SK-N-SH (cell line): Measurements from ENCODE around the gene OPA3. TPM values are rescaled to one million over a fixed set of nuclear protein-coding genes. Genes with fewer than 3 reads are reported as not detected.

ENCODE experiments used
- CTCF ChIA-PET: fragments of 300-600, 350-600 bp; formaldehyde crosslinking; extraction: SDS; loops from one replicate; lab custom pipeline; 2021; lab: Yijun Ruan, JAX
- POLR2A ChIA-PET: fragments of 350-600 bp; sonication (Branson Sonifier 250); formaldehyde crosslinking; extraction: SDS; loops from one replicate; lab custom pipeline; 2020; ENCODE audit warnings: antibody characterized with exemption, inconsistent platforms; lab: Yijun Ruan, JAX
- DNase-seq: peaks from one replicate; pipeline ENCODE4 v3.0.0; 2012
- H2AFZ ChIP-seq: fragments of 200-600 bp; sonication (generic); 2 replicates; pipeline ENCODE4 v1.8.1; 2016; ENCODE audit warnings: antibody characterized with exemption, mild to moderate bottlenecking, low read depth
- H3F3A ChIP-seq: fragments of 200-600 bp; sonication (generic); replicated peaks from 2 replicates; pipeline ENCODE3; 2016; ENCODE audit warnings: antibody characterized with exemption, mild to moderate bottlenecking; ENCODE audit not compliant: insufficient read depth
- H3K27ac ChIP-seq, 2 experiments: fragments of 200-500 bp in 1 of 2; fragments of 200-600 bp in 1 of 2; sonication (Bioruptor generic) in 1 of 2; sonication (generic), shearing (Covaris generic) in 1 of 2; 2 replicates each; pipeline versions ENCODE4 v1.5.1 to v1.6.1; 2014 to 2016; ENCODE audit warnings: low read depth in 2 of 2, inconsistent platforms in 1 of 2, low read length in 1 of 2, mild to moderate bottlenecking in 1 of 2, mixed read lengths in 1 of 2
- H3K27me3 ChIP-seq: fragments of 200-600 bp; sonication (generic), shearing (Covaris generic); 2 replicates; pipeline ENCODE4 v1.6.1; 2016; ENCODE audit warnings: mixed run types; ENCODE audit not compliant: insufficient read depth
- H3K36me3 ChIP-seq, 2 experiments: fragments of 200-500 bp in 1 of 2; fragments of 200-600 bp in 1 of 2; sonication (Bioruptor generic) in 1 of 2; sonication (generic) in 1 of 2; replicated peaks in 1 of 2; 2 replicates each; pipeline versions ENCODE3 to v1.5.1; 2014 to 2016; ENCODE audit warnings: low read length in 1 of 2, mild to moderate bottlenecking in 1 of 2; ENCODE audit not compliant: insufficient read depth in 2 of 2, control insufficient read depth in 1 of 2
- H3K4me1 ChIP-seq, 2 experiments: fragments of 200-500 bp in 1 of 2; fragments of 200-600 bp in 1 of 2; sonication (Bioruptor generic) in 1 of 2; sonication (generic), shearing (Covaris generic) in 1 of 2; 2 replicates each; pipeline versions ENCODE4 v1.5.1 to v1.6.1; 2014 to 2016; ENCODE audit warnings: low read depth in 1 of 2, low read length in 1 of 2, mixed run types in 1 of 2; ENCODE audit not compliant: insufficient read depth in 2 of 2, control insufficient read depth in 1 of 2
- H3K4me2 ChIP-seq: fragments of 200-600 bp; sonication (generic), shearing (Covaris generic); 2 replicates; pipeline ENCODE4 v1.6.1; 2017; ENCODE audit warnings: mixed run types
- H3K4me3 ChIP-seq, 2 experiments: fragments of 200-500 bp in 1 of 2; fragments of 200-600 bp in 1 of 2; sonication (Bioruptor generic) in 1 of 2; sonication (generic), shearing (Covaris generic) in 1 of 2; 2 replicates each; pipeline versions ENCODE4 v1.5.1 to v1.8.1; 2014 to 2016; ENCODE audit warnings: low read depth in 2 of 2, inconsistent platforms in 1 of 2, low read length in 1 of 2, mild to moderate bottlenecking in 1 of 2, mixed read lengths in 1 of 2, moderate library complexity in 1 of 2
- H3K79me2 ChIP-seq: fragments of 200-600 bp; sonication (generic); 2 replicates; pipeline ENCODE4 v1.8.1; 2017; ENCODE audit warnings: mild to moderate bottlenecking; ENCODE audit not compliant: insufficient read depth
- H3K9ac ChIP-seq: fragments of 200-600 bp; sonication (generic); 2 replicates; pipeline ENCODE4 v1.6.1; 2017; ENCODE audit warnings: mixed run types
- H3K9me2 ChIP-seq: fragments of 200-600 bp; sonication (generic); 2 replicates; pipeline ENCODE4 v1.6.1; 2017; ENCODE audit warnings: mixed run types
- H3K9me3 ChIP-seq: fragments of 200-600 bp; sonication (generic); 2 replicates; pipeline ENCODE4 v1.6.1; 2017; ENCODE audit warnings: mixed run types, mild to moderate bottlenecking, moderate library complexity
- H4K20me1 ChIP-seq: fragments of 200-600 bp; sonication (generic); 2 replicates; pipeline ENCODE4 v1.6.1; 2017; ENCODE audit warnings: mild to moderate bottlenecking, mixed run types; ENCODE audit not compliant: insufficient read depth
- CHD2 ChIP-seq: fragments of 150-350 bp; IDR thresholded peaks from 2 replicates; pipeline ENCODE4 v1.6.1; 2018; ENCODE audit warnings: low read length; ENCODE audit not compliant: partially characterized antibody
- ELF1 ChIP-seq: IDR thresholded peaks from 2 replicates; pipeline ENCODE4 v1.4.0; 2012
- FOSL2 ChIP-seq: IDR thresholded peaks from 2 replicates; pipeline ENCODE4 v1.4.0; 2012; ENCODE audit warnings: low read depth, mild to moderate bottlenecking, moderate library complexity, borderline replicate concordance
- FOXM1 ChIP-seq: IDR thresholded peaks from 2 replicates; pipeline ENCODE4 v1.4.0; 2012; ENCODE audit warnings: low read depth, mild to moderate bottlenecking
- GABPA ChIP-seq: IDR thresholded peaks from 2 replicates; pipeline ENCODE4 v1.4.0; 2012; ENCODE audit warnings: low read depth, mild to moderate bottlenecking
- GATA2 ChIP-seq: sonication (generic); formaldehyde crosslinking; IDR thresholded peaks from 2 replicates; pipeline ENCODE4 v1.5.0; 2020; ENCODE audit warnings: mild to moderate bottlenecking, missing genetic modification reagents
- JUND ChIP-seq: IDR thresholded peaks from 2 replicates; pipeline ENCODE4 v1.4.0; 2012
- MEF2A ChIP-seq: IDR thresholded peaks from 2 replicates; pipeline ENCODE4 v1.4.0; 2012; ENCODE audit warnings: low read depth, borderline replicate concordance
- NRF1 ChIP-seq: IDR thresholded peaks from 2 replicates; pipeline ENCODE4 v1.6.1; 2012; ENCODE audit warnings: low read depth, mild to moderate bottlenecking, low read length
- POLR2AphosphoS5 ChIP-seq: IDR thresholded peaks from 2 replicates; pipeline ENCODE4 v1.6.1; 2012; ENCODE audit warnings: low read depth, low read length
- RAD21 ChIP-seq: IDR thresholded peaks from 2 replicates; pipeline ENCODE4 v1.6.1; 2012; ENCODE audit warnings: mild to moderate bottlenecking, low read length
- RFX5 ChIP-seq: IDR thresholded peaks from 2 replicates; pipeline ENCODE4 v1.6.1; 2012; ENCODE audit warnings: mild to moderate bottlenecking, improper control_type of control experiment, low read length
- RXRA ChIP-seq: IDR thresholded peaks from 2 replicates; pipeline ENCODE4 v1.4.0; 2012; ENCODE audit warnings: low read depth, mild to moderate bottlenecking, borderline replicate concordance
- SMC3 ChIP-seq: IDR thresholded peaks from 2 replicates; pipeline ENCODE4 v1.6.1; 2012; ENCODE audit warnings: low read depth, low read length, improper control_type of control experiment
- TEAD4 ChIP-seq: IDR thresholded peaks from 2 replicates; pipeline ENCODE4 v1.4.0; 2012; ENCODE audit warnings: mild to moderate bottlenecking, borderline replicate concordance; ENCODE audit not compliant: insufficient read depth
- USF1 ChIP-seq: IDR thresholded peaks from 2 replicates; pipeline ENCODE4 v1.4.0; 2012; ENCODE audit warnings: low read depth, borderline replicate concordance
- YY1 ChIP-seq: IDR thresholded peaks from 2 replicates; pipeline ENCODE4 v1.4.0; 2012; ENCODE audit warnings: low read depth, mild to moderate bottlenecking
- WGBS: methylation state at CpG from one replicate; pipeline ENCODE4 v1.1.6; 2017; ENCODE audit warnings: low lambda C conversion rate; 5-methylcytosine and 5-hydroxymethylcytosine counted together
- polyA plus RNA-seq, 3 experiments: library from polyadenylated mRNA; depleted of rRNA; stranded (reverse); fragments of >200 nt; gene quantifications; 2 replicates each; pipeline ENCODE4 v1.2.3, GENCODE V29; 2012
- TF ChIP-seq, protein P1 (sequence below): fragments of 200-600 bp; sonication (generic); IDR thresholded peaks from 2 replicates; pipeline ENCODE4 v1.6.1; 2017; ENCODE audit warnings: antibody characterized with exemption, mild to moderate bottlenecking, moderate library complexity
- TF ChIP-seq, protein P2 (sequence below): fragments of 150-350 bp; IDR thresholded peaks from 2 replicates; pipeline ENCODE4 v1.6.1; 2017; ENCODE audit warnings: antibody characterized with exemption, low read length, low read depth, borderline replicate concordance

Gene OPA3
- polyA plus RNA-seq, 1 of the 3 experiments (the other 2 are of a cell fraction): 10.0 TPM

DNA sequence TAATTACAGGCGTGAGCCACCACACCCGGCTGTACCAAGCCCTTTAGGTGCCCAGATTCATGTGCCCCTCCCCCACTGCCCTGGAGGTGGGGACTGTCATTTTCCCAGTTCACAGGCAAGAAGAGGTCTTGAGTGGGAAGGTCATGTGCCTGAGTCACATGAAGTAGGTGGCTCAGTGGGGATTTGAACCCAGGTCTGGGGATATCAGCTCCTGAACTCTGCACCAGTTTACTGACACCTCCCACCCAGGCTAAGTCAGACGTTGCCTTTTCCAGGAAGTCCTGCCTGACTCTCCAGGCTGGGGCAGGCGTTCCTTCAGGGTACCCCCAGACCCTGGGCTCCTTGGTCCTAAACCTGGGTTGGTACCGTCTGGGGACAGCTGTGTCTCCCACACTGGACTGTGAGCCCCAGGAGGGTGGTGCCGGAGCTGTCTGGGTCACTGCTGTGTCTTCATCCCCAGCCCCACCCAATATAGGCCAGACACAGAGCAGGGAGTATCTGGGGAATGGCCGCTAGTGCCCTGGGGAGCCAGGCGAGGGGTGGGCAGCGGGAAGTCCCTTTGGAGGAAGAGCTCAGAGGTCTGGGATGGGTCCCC, 68.7 kb downstream of the OPA3 start:
- POLR2A ChIA-PET: no interaction called here

DNA sequence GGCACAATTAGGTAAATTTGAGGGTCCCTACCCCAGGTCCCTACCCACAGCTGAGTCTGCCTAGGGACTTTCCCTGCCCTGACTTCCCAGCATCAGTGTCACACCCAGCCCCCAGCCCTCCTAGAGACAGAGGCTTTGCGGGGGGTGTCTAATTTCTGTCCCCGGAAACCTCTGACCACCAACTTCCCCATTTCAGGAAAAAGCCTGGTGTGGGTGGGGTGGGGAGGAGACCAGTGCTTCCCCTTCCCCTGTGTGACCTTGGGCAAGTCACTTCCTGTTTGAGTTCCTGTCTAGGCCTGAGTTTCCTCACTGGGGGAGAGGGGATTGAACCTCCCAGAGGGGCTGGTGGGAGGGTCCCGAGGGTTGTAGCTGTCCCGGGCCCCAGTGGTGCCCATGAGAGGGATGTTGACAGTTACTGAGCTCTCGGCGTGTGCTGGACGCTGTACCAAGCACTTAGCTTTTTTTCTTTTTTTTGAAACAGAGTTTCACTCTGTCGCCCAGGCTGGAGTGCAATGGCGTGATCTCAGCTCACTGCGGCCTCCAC, 69.4 kb downstream of the OPA3 start:
- peaks cover 3% of the 10 kb centered on the region for H3F3A ChIP-seq
- H3K4me3 ChIP-seq: no peak overlapping the region
- DNase-seq: no peak
- WGBS: 96% methylated on average over 10 of the region's 10 CpGs
- TF ChIP-seq RAD21 (no peak), FOXM1 (no peak), POLR2AphosphoS5 (no peak), MEF2A (no peak), FOSL2 (no peak), NRF1 (no peak), JUND (no peak), YY1 (no peak)
- H4K20me1 ChIP-seq: peaks cover 72% of the 10 kb centered on the region
- no peak overlapping the region for H3K9ac ChIP-seq
- no peak overlapping the region for H3K4me2 ChIP-seq
- no peaks in the 10 kb centered on the region for H3K27me3 ChIP-seq
- H2AFZ ChIP-seq: no peak overlapping the region
- H3K9me3 ChIP-seq: no peaks in the 10 kb centered on the region
- H3K79me2 ChIP-seq: peaks cover 84% of the 10 kb centered on the region
- ChIA-PET CTCF (interaction anchor here (0.7 to 1.3 kb wide), 5 partner anchors 9 to 128 kb away, joined by 3 to 5 read pairs (median 4); no protein-coding TSS in a partner anchor), POLR2A (no interaction called here)
- no peak overlapping the region for H3K27ac ChIP-seq
- no peaks in the 10 kb centered on the region for H3K4me1 ChIP-seq
- H3K9me2 ChIP-seq: no peaks in the 10 kb centered on the region
- peaks cover 4 to 5% of the 10 kb centered on the region in 2 experiments for H3K36me3 ChIP-seq

More for the DNA sequence above, 68.7 kb downstream of the OPA3 start:
- Histone ChIP-seq H3K27ac (no peak overlapping the region), H3K4me2 (no peak overlapping the region), H2AFZ (no peak overlapping the region), H3K79me2 (peaks cover 79% of the 10 kb centered on the region), H3K9me3 (no peaks in the 10 kb centered on the region), H3K36me3 (peaks cover 0 to 5% of the 10 kb centered on the region in 2 experiments), H3K9me2 (no peaks in the 10 kb centered on the region), H3F3A (peaks cover 6% of the 10 kb centered on the region), H3K4me3 (no peak overlapping the region), H3K4me1 (no peaks in the 10 kb centered on the region), H3K27me3 (no peaks in the 10 kb centered on the region)
- DNase-seq: no peak
- TF ChIP-seq ELF1: no peak
- no peak for TF ChIP-seq RXRA
- TF ChIP-seq GATA2 (CRISPR knock-in tag): no peak
- TF ChIP-seq, all 33 proteins: peak for 0
- CTCF ChIA-PET: interaction anchor here (0.7 to 1.3 kb wide), 6 partner anchors 9 to 127 kb away, joined by 3 to 5 read pairs (median 4); no protein-coding TSS in a partner anchor
- Histone ChIP-seq H4K20me1 (peaks cover 65% of the 10 kb centered on the region), H3K9ac (no peak overlapping the region)
- 100% methylated on average over 2 of the region's 9 CpGs for WGBS

GRCh38 chr19:45514376-45515051, 70.1 kb downstream of the OPA3 start:
- H3K4me2 ChIP-seq: no peak overlapping the region
- WGBS: 74% methylated on average over 9 of the region's 13 CpGs
- no peak for TF ChIP-seq RFX5
- TF ChIP-seq, protein P1, sequence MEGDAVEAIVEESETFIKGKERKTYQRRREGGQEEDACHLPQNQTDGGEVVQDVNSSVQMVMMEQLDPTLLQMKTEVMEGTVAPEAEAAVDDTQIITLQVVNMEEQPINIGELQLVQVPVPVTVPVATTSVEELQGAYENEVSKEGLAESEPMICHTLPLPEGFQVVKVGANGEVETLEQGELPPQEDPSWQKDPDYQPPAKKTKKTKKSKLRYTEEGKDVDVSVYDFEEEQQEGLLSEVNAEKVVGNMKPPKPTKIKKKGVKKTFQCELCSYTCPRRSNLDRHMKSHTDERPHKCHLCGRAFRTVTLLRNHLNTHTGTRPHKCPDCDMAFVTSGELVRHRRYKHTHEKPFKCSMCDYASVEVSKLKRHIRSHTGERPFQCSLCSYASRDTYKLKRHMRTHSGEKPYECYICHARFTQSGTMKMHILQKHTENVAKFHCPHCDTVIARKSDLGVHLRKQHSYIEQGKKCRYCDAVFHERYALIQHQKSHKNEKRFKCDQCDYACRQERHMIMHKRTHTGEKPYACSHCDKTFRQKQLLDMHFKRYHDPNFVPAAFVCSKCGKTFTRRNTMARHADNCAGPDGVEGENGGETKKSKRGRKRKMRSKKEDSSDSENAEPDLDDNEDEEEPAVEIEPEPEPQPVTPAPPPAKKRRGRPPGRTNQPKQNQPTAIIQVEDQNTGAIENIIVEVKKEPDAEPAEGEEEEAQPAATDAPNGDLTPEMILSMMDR: no peak
- no peak for TF ChIP-seq CHD2
- TF ChIP-seq SMC3: no peak
- TF ChIP-seq, protein P2, sequence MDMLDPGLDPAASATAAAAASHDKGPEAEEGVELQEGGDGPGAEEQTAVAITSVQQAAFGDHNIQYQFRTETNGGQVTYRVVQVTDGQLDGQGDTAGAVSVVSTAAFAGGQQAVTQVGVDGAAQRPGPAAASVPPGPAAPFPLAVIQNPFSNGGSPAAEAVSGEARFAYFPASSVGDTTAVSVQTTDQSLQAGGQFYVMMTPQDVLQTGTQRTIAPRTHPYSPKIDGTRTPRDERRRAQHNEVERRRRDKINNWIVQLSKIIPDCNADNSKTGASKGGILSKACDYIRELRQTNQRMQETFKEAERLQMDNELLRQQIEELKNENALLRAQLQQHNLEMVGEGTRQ: no peak
- no peak for TF ChIP-seq GABPA
- no peak for TF ChIP-seq TEAD4
- TF ChIP-seq NRF1: no peak
- no peak for TF ChIP-seq USF1
- no peak for TF ChIP-seq ELF1

More at GRCh38 chr19:45514376-45515051, 70.1 kb downstream of the OPA3 start:
- Histone ChIP-seq H3K9me3 (no peaks in the 10 kb centered on the region), H3F3A (peaks cover 3% of the 10 kb centered on the region), H3K36me3 (peaks cover 4 to 5% of the 10 kb centered on the region in 2 experiments), H3K79me2 (peaks cover 87% of the 10 kb centered on the region), H3K9ac (no peak overlapping the region), H3K27ac (no peak overlapping the region), H2AFZ (no peak overlapping the region), H3K4me1 (peaks cover 0 to 3% of the 10 kb centered on the region in 2 experiments; a peak in 2 of 4 replicates), H4K20me1 (peaks cover 72% of the 10 kb centered on the region), H3K9me2 (no peaks in the 10 kb centered on the region), H3K4me3 (no peak overlapping the region), H3K27me3 (no peaks in the 10 kb centered on the region)
- ChIA-PET CTCF (interaction anchor here (0.7 to 1.3 kb wide), 3 partner anchors 22 to 36 kb away, joined by 3 to 4 read pairs (median 3); no protein-coding TSS in a partner anchor), POLR2A (no interaction called here)
- no peak for DNase-seq
